H9 (cell line): ENCODE measurements around the gene MMP15. TPM values are rescaled to one million over a fixed set of nuclear protein-coding genes. Genes with fewer than 3 reads are reported as not detected.
"Not testable (repeated sequence)": the region's sequence is repeated elsewhere in the genome, so short reads cannot be mapped to it uniquely, and the experiment has no call there.

ENCODE experiments used
- DNase-seq: peaks from one replicate; pipeline ENCODE4 v3.0.0-alpha.2; 2017
- H2AFZ ChIP-seq: one replicate; pipeline ENCODE4 v1.6.1; 2013; ENCODE audit warnings: mild to moderate bottlenecking, low read length, control low read depth, moderate library complexity
- H2AK5ac ChIP-seq: 2 replicates; pipeline ENCODE4 v1.6.1; 2013; ENCODE audit warnings: low read length, control low read depth, mixed read lengths; ENCODE audit not compliant: insufficient read length
- H2BK120ac ChIP-seq: one replicate; pipeline ENCODE4 v1.6.1; 2013; ENCODE audit warnings: low read depth, mild to moderate bottlenecking, low read length, control low read depth, inconsistent platforms; ENCODE audit not compliant: poor library complexity, severe bottlenecking
- H2BK12ac ChIP-seq: 2 replicates; pipeline ENCODE4 v1.6.1; 2013; ENCODE audit warnings: low read length, control low read depth, mixed read lengths, low read depth; ENCODE audit not compliant: insufficient read length
- H2BK15ac ChIP-seq: 2 replicates; pipeline ENCODE4 v1.6.1; 2013; ENCODE audit warnings: low read depth, low read length, control low read depth
- H2BK20ac ChIP-seq: one replicate; pipeline ENCODE4 v1.6.1; 2013; ENCODE audit warnings: low read depth, mild to moderate bottlenecking, low read length, control low read depth, inconsistent platforms; ENCODE audit not compliant: poor library complexity, severe bottlenecking
- H2BK5ac ChIP-seq: 2 replicates; pipeline ENCODE4 v1.6.1; 2013; ENCODE audit warnings: low read length, control low read depth, mixed read lengths; ENCODE audit not compliant: insufficient read length
- H3K14ac ChIP-seq: 2 replicates; pipeline ENCODE4 v1.6.1; 2013; ENCODE audit warnings: low read length, control low read depth; ENCODE audit not compliant: insufficient read depth
- H3K18ac ChIP-seq: 2 replicates; pipeline ENCODE4 v1.6.1; 2013; ENCODE audit warnings: low read depth, mild to moderate bottlenecking, mixed read lengths, low read length, control low read depth; ENCODE audit not compliant: insufficient read length
- H3K23ac ChIP-seq: 2 replicates; pipeline ENCODE4 v1.6.1; 2013; ENCODE audit warnings: low read length, control low read depth, mixed read lengths, low read depth; ENCODE audit not compliant: insufficient read length
- H3K23me2 ChIP-seq: 2 replicates; pipeline ENCODE4 v1.6.1; 2013; ENCODE audit warnings: low read depth, mild to moderate bottlenecking, mixed read lengths, low read length, control low read depth; ENCODE audit not compliant: insufficient read length, poor library complexity, severe bottlenecking
- H3K27ac ChIP-seq: 2 replicates; pipeline ENCODE4 v1.5.1; 2013; ENCODE audit warnings: low read length, control low read depth, mixed read lengths, low read depth; ENCODE audit not compliant: insufficient read length
- H3K27me3 ChIP-seq: 2 replicates; pipeline ENCODE4 v1.6.1; 2013; ENCODE audit warnings: low read length, control low read depth, inconsistent platforms; ENCODE audit not compliant: insufficient read depth
- H3K4ac ChIP-seq: 2 replicates; pipeline ENCODE4 v1.6.1; 2013; ENCODE audit warnings: low read depth, mild to moderate bottlenecking, control low read depth, inconsistent platforms, low read length, moderate library complexity
- H3K4me1 ChIP-seq: 2 replicates; pipeline ENCODE4 v1.6.1; 2013; ENCODE audit warnings: low read length, control low read depth, inconsistent platforms; ENCODE audit not compliant: insufficient read depth
- H3K4me2 ChIP-seq: 2 replicates; pipeline ENCODE4 v1.6.1; 2013; ENCODE audit warnings: low read length, control low read depth, mixed read lengths; ENCODE audit not compliant: insufficient read length, insufficient read depth
- H3K56ac ChIP-seq: 2 replicates; pipeline ENCODE4 v1.6.1; 2013; ENCODE audit warnings: low read depth, mild to moderate bottlenecking, mixed read lengths, low read length, control low read depth; ENCODE audit not compliant: insufficient read length
- H3K79me1 ChIP-seq: 2 replicates; pipeline ENCODE4 v1.6.1; 2013; ENCODE audit warnings: low read depth, mild to moderate bottlenecking, moderate library complexity, low read length, control low read depth, inconsistent platforms; ENCODE audit not compliant: insufficient read depth, poor library complexity, severe bottlenecking
- H3K79me2 ChIP-seq: 2 replicates; pipeline ENCODE4 v1.6.1; 2013; ENCODE audit warnings: low read length, control low read depth, inconsistent platforms; ENCODE audit not compliant: insufficient read depth
- H3K9ac ChIP-seq: 2 replicates; pipeline ENCODE4 v1.6.1; 2013; ENCODE audit warnings: low read length, control low read depth, mixed read lengths; ENCODE audit not compliant: insufficient read length; ENCODE audit errors: extremely low read depth
- H3K9me3 ChIP-seq: one replicate; pipeline ENCODE4 v1.6.1; 2013; ENCODE audit warnings: low read depth, low read length, inconsistent platforms; ENCODE audit not compliant: control insufficient read depth
- H3T11ph ChIP-seq: one replicate; pipeline ENCODE4 v1.6.1; 2013; ENCODE audit warnings: mild to moderate bottlenecking, low read length, control low read depth, inconsistent platforms
- H4K20me1 ChIP-seq: one replicate; pipeline ENCODE4 v1.6.1; 2013; ENCODE audit not compliant: control insufficient read depth, insufficient read length, insufficient read depth
- H4K5ac ChIP-seq: 2 replicates; pipeline ENCODE4 v1.6.1; 2013; ENCODE audit warnings: low read depth, mild to moderate bottlenecking, mixed read lengths, low read length, control low read depth; ENCODE audit not compliant: insufficient read length
- H4K8ac ChIP-seq: replicated peaks from 2 replicates; pipeline ENCODE4 v1.6.1; 2013; ENCODE audit warnings: low read length, control low read depth, mixed read lengths, low read depth; ENCODE audit not compliant: insufficient read length
- H4K91ac ChIP-seq: 2 replicates; pipeline ENCODE4 v1.6.1; 2013; ENCODE audit warnings: low read depth, mild to moderate bottlenecking, moderate library complexity, mixed read lengths, low read length, control low read depth; ENCODE audit not compliant: insufficient read length
- H3K27ac Mint-ChIP-seq, 3 experiments: 2 replicates in 2 of 3; 3 replicates in 1 of 3; pipeline ENCODE4 v1.8.0; 2020 to 2021; ENCODE audit warnings: mixed read lengths in 3 of 3, mild to moderate bottlenecking in 1 of 3, moderate library complexity in 1 of 3
- H3K27me3 Mint-ChIP-seq: 2 replicates; pipeline ENCODE4 v1.8.0; 2021; ENCODE audit warnings: low read depth, mild to moderate bottlenecking, moderate library complexity, mixed read lengths
- H3K36me3 Mint-ChIP-seq, 3 experiments: 2 replicates in 2 of 3; 3 replicates in 1 of 3; pipeline ENCODE4 v1.8.0; 2020 to 2021; ENCODE audit warnings: low read depth in 3 of 3, mixed read lengths in 3 of 3; ENCODE audit not compliant: insufficient read depth in 1 of 3
- H3K4me1 Mint-ChIP-seq, 2 experiments: 2 replicates each; pipeline ENCODE4 v1.8.0; 2020; ENCODE audit warnings: mixed read lengths in 2 of 2
- H3K4me3 Mint-ChIP-seq, 2 experiments: 2 replicates in 1 of 2; 3 replicates in 1 of 2; pipeline ENCODE4 v1.8.0; 2020 to 2021; ENCODE audit warnings: mild to moderate bottlenecking in 2 of 2, mixed read lengths in 2 of 2, moderate library complexity in 1 of 2
- H3K9me3 Mint-ChIP-seq, 2 experiments: 2 replicates in 1 of 2; 3 replicates in 1 of 2; pipeline ENCODE4 v1.8.0; 2020; ENCODE audit warnings: mild to moderate bottlenecking in 2 of 2, mixed read lengths in 2 of 2, moderate library complexity in 1 of 2
- WGBS: extraction: QIAGEN DNeasy Blood & Tissue Kit; methylation state at CpG from one replicate; pipeline ENCODE4 v1.1.7; 2013; ENCODE audit warnings: missing lambda C conversion rate, low lambda C conversion rate, mixed read lengths; ENCODE audit not compliant: insufficient read length; ENCODE audit errors: extremely low coverage; 5-methylcytosine and 5-hydroxymethylcytosine counted together
- total RNA-seq: library from RNA; stranded (reverse); gene quantifications from 2 replicates; pipeline ENCODE4 v1.2.1, GENCODE V29; 2021
- TF ChIP-seq, protein P1 (sequence below): fragments of 200-600 bp; sonication (generic); conservative IDR thresholded peaks from 3 replicates; pipeline ENCODE4 v1.8.0; 2021; ENCODE audit warnings: antibody characterized with exemption, mild to moderate bottlenecking

The MMP15 gene
- total RNA-seq, 1 experiment from 2014 or later: 32.9 TPM

DNA sequence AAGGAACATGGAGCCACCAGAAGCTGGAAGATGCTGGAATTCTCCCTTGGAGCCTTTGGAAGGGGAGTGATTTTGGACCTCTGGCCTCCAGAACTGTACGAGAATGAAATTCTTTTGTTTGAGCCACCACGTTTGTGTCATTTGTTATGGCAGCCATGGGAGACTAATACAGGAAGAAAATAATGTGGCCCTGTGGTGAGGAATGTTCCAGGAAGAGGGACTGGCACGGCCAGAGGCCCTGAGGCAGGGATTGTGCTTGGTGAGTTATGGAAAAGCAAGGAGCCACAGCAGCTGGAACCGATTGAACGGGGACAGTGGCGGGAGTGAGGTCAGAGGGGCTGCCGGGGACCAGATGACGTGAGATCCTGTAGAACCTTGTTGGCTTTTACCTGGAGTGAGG lies 52.2 kb downstream of the MMP15 start:
- no peak overlapping the region for H3K23ac ChIP-seq

DNA sequence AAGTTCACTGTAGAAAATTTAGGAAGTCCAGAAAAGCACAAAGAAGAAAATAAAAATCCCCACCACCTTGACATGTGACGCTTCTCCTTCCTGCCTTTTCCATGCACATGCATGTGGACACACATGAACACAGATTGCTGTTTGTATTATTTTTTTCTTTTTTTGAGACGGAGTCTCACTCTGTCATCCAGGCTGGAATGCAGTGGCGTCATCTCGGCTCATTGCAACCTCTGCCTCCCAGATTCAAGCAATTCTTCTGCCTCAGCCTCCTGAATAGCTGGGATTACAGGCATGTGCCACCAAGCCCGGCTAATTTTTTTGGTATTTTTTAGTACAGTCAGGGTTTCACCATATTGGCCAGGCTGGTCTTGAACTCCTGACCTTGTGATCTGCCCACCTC lies 55.1 kb downstream of the MMP15 start:
- H3K27ac Mint-ChIP-seq, H3K23me2 ChIP-seq, H4K5ac ChIP-seq, H3K4me3 Mint-ChIP-seq, H3K27me3 ChIP-seq, H2AFZ ChIP-seq, H2BK120ac ChIP-seq, H3T11ph ChIP-seq, H3K9me3 ChIP-seq, H3K4me1 ChIP-seq, H3K79me2 ChIP-seq, H3K9me3 Mint-ChIP-seq, H3K4me2 ChIP-seq, H3K9ac ChIP-seq, H3K56ac ChIP-seq, H2BK15ac ChIP-seq, H3K23ac ChIP-seq, H4K20me1 ChIP-seq, H3K4ac ChIP-seq, H2AK5ac ChIP-seq, H3K14ac ChIP-seq, H2BK5ac ChIP-seq, H2BK12ac ChIP-seq, H4K8ac ChIP-seq, H3K27ac ChIP-seq, H3K18ac ChIP-seq, H4K91ac ChIP-seq, H3K79me1 ChIP-seq, DNase-seq, H2BK20ac ChIP-seq, H3K36me3 Mint-ChIP-seq: not testable (repeated sequence)
- no CpG with 5 or more reads among the region's 5 CpGs for WGBS
- Mint-ChIP-seq H3K27me3 (peaks cover 12% of the 10 kb centered on the region), H3K4me1 (peaks cover 10 to 11% of the 10 kb centered on the region in 2 experiments)

More for the DNA sequence above, 52.2 kb downstream of the MMP15 start:
- H3K4me2 ChIP-seq: no peak overlapping the region
- no peak overlapping the region for H2BK5ac ChIP-seq
- no peak for DNase-seq
- H2BK20ac ChIP-seq: no peak overlapping the region
- H3K18ac ChIP-seq: no peak overlapping the region
- no peak overlapping the region for H3K14ac ChIP-seq
- H3K4me3 Mint-ChIP-seq: no peak overlapping the region
- no peak overlapping the region for H4K5ac ChIP-seq
- H3K9ac ChIP-seq: no peak overlapping the region
- peaks cover 9 to 11% of the 10 kb centered on the region in 2 experiments; a peak in 3 of 5 replicates for H3K9me3 Mint-ChIP-seq
- no peaks in the 10 kb centered on the region for H3K4me1 Mint-ChIP-seq
- no peak overlapping the region for H3K56ac ChIP-seq
- no peak overlapping the region for H2AK5ac ChIP-seq
- no peak overlapping the region for H4K91ac ChIP-seq
- no peaks in the 10 kb centered on the region for H3K9me3 ChIP-seq
- no peak overlapping the region for H3K27ac ChIP-seq
- H3K4ac ChIP-seq: no peak overlapping the region
- no peak overlapping the region for H3T11ph ChIP-seq
- no peaks in the 10 kb centered on the region for H3K79me2 ChIP-seq
- no peak overlapping the region for H4K8ac ChIP-seq
- no peak overlapping the region for H2BK120ac ChIP-seq
- no CpG with 5 or more reads among the region's 8 CpGs for WGBS
- H4K20me1 ChIP-seq: no peaks in the 10 kb centered on the region
- no peaks in the 10 kb centered on the region for H3K23me2 ChIP-seq
- no peak overlapping the region for H2BK12ac ChIP-seq
- H2BK15ac ChIP-seq: no peak overlapping the region
- peaks cover 6% of the 10 kb centered on the region for H3K27me3 Mint-ChIP-seq
- no peak overlapping the region for H3K27ac Mint-ChIP-seq
- no peaks in the 10 kb centered on the region for H3K79me1 ChIP-seq
- H3K4me1 ChIP-seq: no peaks in the 10 kb centered on the region
- peaks cover 0 to 7% (median 0%) of the 10 kb centered on the region in 3 experiments; a peak in 2 of 7 replicates for H3K36me3 Mint-ChIP-seq
- H3K27me3 ChIP-seq: no peaks in the 10 kb centered on the region
- TF ChIP-seq, protein P1, sequence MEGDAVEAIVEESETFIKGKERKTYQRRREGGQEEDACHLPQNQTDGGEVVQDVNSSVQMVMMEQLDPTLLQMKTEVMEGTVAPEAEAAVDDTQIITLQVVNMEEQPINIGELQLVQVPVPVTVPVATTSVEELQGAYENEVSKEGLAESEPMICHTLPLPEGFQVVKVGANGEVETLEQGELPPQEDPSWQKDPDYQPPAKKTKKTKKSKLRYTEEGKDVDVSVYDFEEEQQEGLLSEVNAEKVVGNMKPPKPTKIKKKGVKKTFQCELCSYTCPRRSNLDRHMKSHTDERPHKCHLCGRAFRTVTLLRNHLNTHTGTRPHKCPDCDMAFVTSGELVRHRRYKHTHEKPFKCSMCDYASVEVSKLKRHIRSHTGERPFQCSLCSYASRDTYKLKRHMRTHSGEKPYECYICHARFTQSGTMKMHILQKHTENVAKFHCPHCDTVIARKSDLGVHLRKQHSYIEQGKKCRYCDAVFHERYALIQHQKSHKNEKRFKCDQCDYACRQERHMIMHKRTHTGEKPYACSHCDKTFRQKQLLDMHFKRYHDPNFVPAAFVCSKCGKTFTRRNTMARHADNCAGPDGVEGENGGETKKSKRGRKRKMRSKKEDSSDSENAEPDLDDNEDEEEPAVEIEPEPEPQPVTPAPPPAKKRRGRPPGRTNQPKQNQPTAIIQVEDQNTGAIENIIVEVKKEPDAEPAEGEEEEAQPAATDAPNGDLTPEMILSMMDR: no peak
- no peak overlapping the region for H2AFZ ChIP-seq
